Anterior cingulate cortex (tissue), 58 donors: Measurements from ENCODE around the gene NCAM2.

Source experiments
- DNase-seq, 58 donors: peaks; one replicate each; lab custom pipeline; 2025; lab: John Stamatoyannopoulos, UW

The NCAM2 gene

DNA sequence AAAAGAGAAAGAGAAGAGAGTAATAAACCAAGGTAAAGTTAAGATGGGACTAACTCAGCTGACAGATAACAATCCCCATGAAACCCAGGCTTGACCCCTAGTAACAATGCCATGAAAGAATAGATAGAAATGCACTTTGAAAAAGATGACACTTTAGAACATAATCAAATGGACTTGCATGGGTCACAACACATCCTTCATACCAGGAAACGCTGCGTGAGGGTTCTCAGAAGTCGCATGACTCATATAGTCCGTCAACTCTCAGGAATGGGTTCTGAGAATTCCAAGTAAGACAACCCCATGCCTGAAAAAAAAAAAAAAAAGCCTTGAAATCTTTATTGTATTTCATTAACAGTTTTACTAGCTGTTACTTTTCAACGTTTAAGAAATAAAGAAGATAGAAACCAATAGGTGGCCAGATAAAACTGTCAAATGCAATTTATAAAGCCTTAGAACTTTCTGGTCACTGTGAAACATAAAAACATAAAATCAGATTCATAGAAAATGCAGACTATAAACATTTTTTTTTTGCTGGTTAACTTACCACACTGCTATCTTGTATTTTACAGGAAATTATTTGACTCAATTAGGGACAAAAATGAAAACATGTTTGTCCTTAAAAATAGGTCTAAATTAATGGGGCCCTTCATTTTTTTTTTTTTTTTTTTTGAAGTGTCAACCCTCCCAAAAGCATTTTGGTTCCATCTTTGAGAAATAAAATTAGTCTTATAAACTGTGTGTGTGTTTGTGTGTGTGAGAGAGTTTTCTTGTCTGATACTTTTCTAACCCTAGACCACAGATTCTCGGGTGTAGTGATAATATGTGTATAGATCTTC, 202.1 kb downstream of the NCAM2 start:
- DNase-seq, result peak in 1 of 58 donors; percentile 49

GRCh38 chr21:21200939-21201615, 202.9 kb downstream of the NCAM2 start:
- DNase-seq, result no peak

GRCh38 chr21:21203822-21204339, 205.7 kb downstream of the NCAM2 start:
- no peak for DNase-seq

DNA sequence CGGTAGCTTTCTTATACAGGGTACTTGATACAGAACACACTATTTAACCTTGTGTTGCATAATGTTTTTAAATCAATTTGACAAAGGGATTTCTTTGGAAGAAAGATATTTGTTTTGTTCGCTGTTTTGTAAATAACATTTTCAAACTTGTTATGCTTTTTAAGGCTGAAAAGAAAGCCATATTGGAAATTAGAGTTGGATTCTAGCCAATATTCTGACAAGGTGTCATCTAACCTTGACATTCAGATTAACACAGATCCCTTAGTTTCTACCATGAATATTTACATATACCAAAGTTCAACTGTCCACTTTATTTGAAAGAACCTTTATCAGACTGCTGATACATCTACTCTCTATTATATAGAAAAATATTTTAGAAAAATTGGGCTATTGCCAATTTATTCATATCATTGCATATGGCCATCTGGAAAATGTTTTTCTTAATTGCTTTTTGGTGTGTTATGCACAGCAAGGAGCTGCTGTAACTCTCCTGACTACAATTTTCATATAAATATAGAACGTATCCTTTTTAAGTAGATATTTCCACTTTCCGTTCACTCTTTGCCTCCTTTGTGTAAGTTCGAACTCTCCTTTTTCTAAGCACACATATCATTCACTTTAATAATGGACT, 206.3 kb downstream of the NCAM2 start:
- no peak for DNase-seq

- no peak for DNase-seq
Observed at GRCh38 chr21:21205604-21206003, 207.4 kb downstream of the NCAM2 start.

DNA sequence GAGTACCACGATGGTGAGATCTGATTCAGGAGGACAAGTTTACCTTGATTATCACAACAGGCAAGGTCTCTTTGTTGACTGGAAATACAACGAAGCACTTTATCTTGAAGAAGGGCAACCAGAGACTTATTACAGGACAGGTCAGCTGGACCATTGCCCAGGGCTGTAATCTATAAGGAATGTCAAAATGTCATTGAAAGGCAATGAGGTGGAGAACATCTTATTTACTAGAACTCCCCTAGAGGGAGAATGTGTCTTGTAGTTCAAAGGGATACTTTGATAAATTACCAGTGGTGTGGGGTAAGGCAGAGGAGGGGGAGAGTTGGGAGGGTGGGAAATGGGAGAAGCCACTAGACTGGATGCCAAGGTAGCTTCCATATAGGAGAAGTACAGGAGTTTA, 212.3 kb downstream of the NCAM2 start:
- no peak for DNase-seq

- DNase-seq, result no peak
Observed at GRCh38 chr21:21213297-21213696, 215.1 kb downstream of the NCAM2 start.

- DNase-seq, result no peak
Observed at GRCh38 chr21:21216047-21216446, 217.8 kb downstream of the NCAM2 start.

DNA sequence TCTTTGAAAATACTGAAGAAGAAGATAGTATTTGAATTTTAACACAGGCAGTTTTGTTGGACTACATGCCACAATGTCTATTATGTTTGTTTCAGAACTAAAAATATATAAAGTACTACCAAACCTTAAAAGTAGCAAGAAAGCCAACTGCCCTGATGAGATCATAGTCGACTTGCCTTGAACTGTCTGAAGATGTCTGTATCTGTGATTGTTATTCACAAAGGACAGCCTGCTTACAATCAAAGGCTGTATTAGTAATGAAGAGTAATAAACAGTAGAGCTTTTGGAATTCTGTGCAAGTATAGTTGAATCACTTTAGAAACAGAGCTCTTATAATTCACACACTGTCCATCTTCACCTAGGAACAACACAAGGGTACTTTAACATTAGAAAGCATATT, 228.3 kb downstream of the NCAM2 start:
- no peak for DNase-seq

GRCh38 chr21:21230672-21231071, 232.5 kb downstream of the NCAM2 start:
- no peak for DNase-seq

DNA sequence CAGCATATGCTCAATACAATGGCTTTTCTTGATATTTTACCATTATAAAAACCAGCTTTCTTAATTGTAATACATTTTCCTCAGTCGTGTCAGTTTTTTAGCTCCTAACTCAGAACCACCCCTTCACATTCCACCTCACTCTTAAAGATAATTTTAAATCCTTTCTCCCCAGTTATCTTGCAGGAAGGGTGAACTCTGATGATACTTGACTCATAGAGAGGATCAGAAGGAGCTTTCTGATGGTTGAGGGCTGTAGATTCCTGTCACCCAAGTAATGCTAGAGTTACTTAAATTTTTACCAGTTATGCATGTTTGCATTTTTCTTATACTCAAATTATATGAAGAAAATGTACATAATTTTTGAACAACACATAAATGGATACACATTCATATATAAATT, 233.7 kb downstream of the NCAM2 start:
- DNase-seq, result no peak

- peak in 16 of 58 donors; percentile 0 to 40 (median 4) for DNase-seq
Observed at GRCh38 chr21:21232320-21232719, 234.1 kb downstream of the NCAM2 start.

GRCh38 chr21:21233051-21233450, 234.8 kb downstream of the NCAM2 start:
- no peak for DNase-seq

GRCh38 chr21:21236996-21237395, 238.8 kb downstream of the NCAM2 start:
- no peak for DNase-seq

GRCh38 chr21:21238629-21239400, 240.6 kb downstream of the NCAM2 start:
- no peak for DNase-seq

DNA sequence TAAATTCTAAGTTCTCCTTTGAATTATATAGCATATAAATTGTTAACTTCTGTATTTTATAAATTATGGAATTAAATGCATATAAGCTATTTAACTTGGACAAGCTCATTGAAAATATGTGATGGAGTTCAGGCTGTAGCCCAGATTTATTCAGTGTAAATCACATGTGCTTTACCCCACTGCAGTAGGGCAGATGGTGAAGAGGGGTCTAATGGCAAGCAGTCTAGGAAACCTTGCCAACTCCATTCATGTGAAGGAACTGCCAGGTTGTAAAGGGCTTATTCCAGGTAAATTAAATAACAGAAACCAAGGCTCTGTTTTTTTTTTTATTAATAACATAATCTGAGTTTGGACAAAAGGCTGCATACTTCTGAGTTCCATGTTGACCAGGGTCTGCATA, 243.2 kb downstream of the NCAM2 start:
- no peak for DNase-seq

GRCh38 chr21:21246007-21246406, 247.8 kb downstream of the NCAM2 start:
- no peak for DNase-seq

GRCh38 chr21:21247424-21247823, 249.2 kb downstream of the NCAM2 start:
- no peak for DNase-seq

GRCh38 chr21:21262048-21262447, 263.8 kb downstream of the NCAM2 start:
- DNase-seq, result no peak

DNA sequence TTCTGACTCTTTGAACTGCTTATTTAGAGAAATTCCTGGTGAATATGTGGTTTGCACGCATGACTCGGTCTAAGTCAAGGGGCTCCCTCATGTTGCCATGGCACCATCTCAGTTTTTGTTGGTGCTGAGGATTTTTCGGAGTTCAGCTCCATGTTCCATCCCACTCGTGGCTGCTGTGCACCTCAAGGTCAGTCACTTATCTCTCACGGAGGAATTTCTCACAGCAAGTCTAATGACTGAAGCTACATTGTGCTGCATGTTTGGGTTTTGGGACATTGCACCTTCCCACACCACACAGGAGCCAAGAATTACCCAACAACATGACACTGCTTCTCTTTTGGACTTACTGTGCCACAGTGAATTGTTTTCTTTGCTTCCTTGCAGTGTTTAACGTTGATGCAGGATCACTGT, 269.9 kb downstream of the NCAM2 start:
- peak in 7 of 58 donors; percentile 1 to 32 (median 7) for DNase-seq
